ENCODE data around the gene CACNA1C.

Gene CACNA1C

GRCh38 chr12:2553388-2554126 lies 500.8 kb downstream of the CACNA1C start:
- no peak for DNase-seq (ENCODE audit: low read depth)

GRCh38 chr12:2555487-2556082 lies 502.8 kb downstream of the CACNA1C start:
- DNase-seq (ENCODE audit: low read depth) = no peak

GRCh38 chr12:2557597-2557996 lies 504.8 kb downstream of the CACNA1C start:
- no peak for DNase-seq (ENCODE audit: low read depth)

GRCh38 chr12:2559931-2560330 lies 507.1 kb downstream of the CACNA1C start:
- DNase-seq (ENCODE audit: low read depth) = no peak

- no peak for DNase-seq (ENCODE audit: low read depth)
Measured at GRCh38 chr12:2560356-2560755, 507.6 kb downstream of the CACNA1C start.

- DNase-seq (ENCODE audit: low read depth) = no peak
Measured at GRCh38 chr12:2561367-2561766, 508.6 kb downstream of the CACNA1C start.

GRCh38 chr12:2562400-2562799 lies 509.6 kb downstream of the CACNA1C start:
- DNase-seq (ENCODE audit: low read depth) = no peak

GRCh38 chr12:2563709-2564108 lies 510.9 kb downstream of the CACNA1C start:
- no peak for DNase-seq (ENCODE audit: low read depth)

GRCh38 chr12:2566161-2566560 lies 513.4 kb downstream of the CACNA1C start:
- DNase-seq (ENCODE audit: low read depth) = no peak

- DNase-seq (ENCODE audit: low read depth) = no peak
Measured at GRCh38 chr12:2567711-2568110, 514.9 kb downstream of the CACNA1C start.

- no peak for DNase-seq (ENCODE audit: low read depth)
Measured at GRCh38 chr12:2570562-2570961, 517.8 kb downstream of the CACNA1C start.

- DNase-seq (ENCODE audit: low read depth) = no peak
Measured at GRCh38 chr12:2574355-2574935, 521.7 kb downstream of the CACNA1C start.

GRCh38 chr12:2575245-2575644 lies 522.5 kb downstream of the CACNA1C start:
- no peak for DNase-seq (ENCODE audit: low read depth)

- no peak for DNase-seq (ENCODE audit: low read depth)
Measured at GRCh38 chr12:2578211-2578610, 525.4 kb downstream of the CACNA1C start.

- no peak for DNase-seq (ENCODE audit: low read depth)
Measured at GRCh38 chr12:2578772-2579171, 526.0 kb downstream of the CACNA1C start.

- DNase-seq (ENCODE audit: low read depth) = no peak
Measured at GRCh38 chr12:2580821-2581220, 528.0 kb downstream of the CACNA1C start.

- no peak for DNase-seq (ENCODE audit: low read depth)
Measured at GRCh38 chr12:2581293-2582045, 528.7 kb downstream of the CACNA1C start.

- no peak for DNase-seq (ENCODE audit: low read depth)
Measured at GRCh38 chr12:2582631-2583030, 529.8 kb downstream of the CACNA1C start.

- no peak for DNase-seq (ENCODE audit: low read depth)
Measured at GRCh38 chr12:2583091-2583497, 530.3 kb downstream of the CACNA1C start.

- DNase-seq (ENCODE audit: low read depth) = no peak
Measured at GRCh38 chr12:2583642-2584401, 531.0 kb downstream of the CACNA1C start.

GRCh38 chr12:2586156-2587038 lies 533.6 kb downstream of the CACNA1C start:
- DNase-seq (ENCODE audit: low read depth) = no peak

Measured in stimulated activated CD8-positive, alpha-beta memory T cell treated with anti-CD3 and anti-CD28 coated beads, Interleukin-12 subunit alpha, Interleukin-12 subunit beta, amount 100 ng/mL, for 1 hour (primary cell).